NT2/D1 (cell line): ENCODE measurements around the gene CA12.

Source experiments
- SUZ12 ChIP-seq: IDR thresholded peaks from 2 replicates; pipeline ENCODE4 v1.6.1; 2011; ENCODE audit not compliant: insufficient read length, insufficient read depth; ENCODE audit errors: extremely low read depth
- YY1 ChIP-seq: IDR thresholded peaks from 2 replicates; pipeline ENCODE4 v1.6.1; 2011; ENCODE audit not compliant: insufficient read length, insufficient read depth

DNA sequence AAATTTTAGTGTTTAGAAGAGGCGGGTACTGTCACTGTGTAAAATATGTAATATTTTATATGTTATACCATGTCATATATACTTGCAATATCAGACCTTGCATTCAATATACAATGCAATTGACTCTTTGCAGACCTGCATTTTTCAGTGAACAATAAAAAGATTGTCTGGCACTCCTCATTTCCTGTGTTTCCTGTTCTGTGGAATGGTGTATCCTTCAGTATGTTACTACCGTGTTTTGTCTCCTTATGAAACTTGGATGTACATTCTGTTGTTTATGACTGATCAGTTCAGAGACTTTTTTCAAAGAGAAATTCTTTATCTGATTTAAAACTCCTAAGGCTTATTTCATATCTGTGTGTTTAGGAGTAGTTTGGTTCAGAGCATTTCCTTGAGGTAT is 72.7 kb downstream of the CA12 start:
- no peak for TF ChIP-seq YY1
- no peak for TF ChIP-seq SUZ12
